Prostate gland (tissue), 2 donors: ENCODE data around the gene OTOR.

Experiments used
- POLR2A ChIP-seq: fragments of 450-650 bp; IDR thresholded peaks from one replicate; pipeline ENCODE4 v1.6.1; 2016; ENCODE audit warnings: antibody characterized with exemption, mild to moderate bottlenecking
- TF ChIP-seq, protein P1 (sequence below), 4 experiments: fragments of 200-600 bp in 2 of 4; fragments of 450-650 bp in 2 of 4; sonication (generic) in 2 of 4; IDR thresholded peaks; 1 replicate in 3 of 4; 2 replicates in 1 of 4; pipeline ENCODE4 v1.5.1; 2016 to 2019; ENCODE audit warnings: antibody characterized with exemption in 4 of 4, mild to moderate bottlenecking in 2 of 4, moderate library complexity in 2 of 4

DNA sequence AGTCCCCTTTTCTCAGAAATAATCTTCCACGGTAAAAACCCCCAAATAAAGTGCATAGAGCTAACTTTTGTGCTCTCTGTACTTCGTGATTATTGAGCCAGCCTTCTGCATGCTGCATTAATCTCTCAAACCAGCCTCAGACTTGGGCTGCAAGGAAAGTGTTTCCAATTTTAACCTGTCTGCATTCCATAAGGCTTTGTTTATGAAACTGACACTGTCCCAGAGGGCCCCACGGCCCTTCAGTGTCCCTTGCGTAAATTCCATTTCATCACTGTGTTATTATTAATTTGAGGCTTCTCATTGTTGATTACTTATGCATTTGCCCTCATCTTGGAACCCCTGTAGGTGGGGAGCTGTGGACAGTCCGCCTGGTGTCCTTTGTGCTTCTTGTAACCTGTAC, 33.9 kb upstream of the OTOR start:
- TF ChIP-seq, protein P1, sequence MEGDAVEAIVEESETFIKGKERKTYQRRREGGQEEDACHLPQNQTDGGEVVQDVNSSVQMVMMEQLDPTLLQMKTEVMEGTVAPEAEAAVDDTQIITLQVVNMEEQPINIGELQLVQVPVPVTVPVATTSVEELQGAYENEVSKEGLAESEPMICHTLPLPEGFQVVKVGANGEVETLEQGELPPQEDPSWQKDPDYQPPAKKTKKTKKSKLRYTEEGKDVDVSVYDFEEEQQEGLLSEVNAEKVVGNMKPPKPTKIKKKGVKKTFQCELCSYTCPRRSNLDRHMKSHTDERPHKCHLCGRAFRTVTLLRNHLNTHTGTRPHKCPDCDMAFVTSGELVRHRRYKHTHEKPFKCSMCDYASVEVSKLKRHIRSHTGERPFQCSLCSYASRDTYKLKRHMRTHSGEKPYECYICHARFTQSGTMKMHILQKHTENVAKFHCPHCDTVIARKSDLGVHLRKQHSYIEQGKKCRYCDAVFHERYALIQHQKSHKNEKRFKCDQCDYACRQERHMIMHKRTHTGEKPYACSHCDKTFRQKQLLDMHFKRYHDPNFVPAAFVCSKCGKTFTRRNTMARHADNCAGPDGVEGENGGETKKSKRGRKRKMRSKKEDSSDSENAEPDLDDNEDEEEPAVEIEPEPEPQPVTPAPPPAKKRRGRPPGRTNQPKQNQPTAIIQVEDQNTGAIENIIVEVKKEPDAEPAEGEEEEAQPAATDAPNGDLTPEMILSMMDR (IDR thresholded peaks at IDR 0.05), result no peak
- no peak for TF ChIP-seq POLR2A
